HEK293 (cell line): ENCODE results near the gene EPHX1.

Source experiments
- ATF2 ChIP-seq: fragments of 450-650 bp; formaldehyde crosslinking; IDR thresholded peaks from 2 replicates; pipeline ENCODE4 v1.5.1; 2016; ENCODE audit warnings: missing biosample characterization, missing genetic modification characterization, low read depth
- EGR2 ChIP-seq: fragments of 450-650 bp; formaldehyde crosslinking; IDR thresholded peaks from 2 replicates; pipeline ENCODE4 v1.5.1; 2016; ENCODE audit warnings: low read depth, missing biosample characterization, missing genetic modification characterization
- HOXA7 ChIP-seq: sonication (generic); formaldehyde crosslinking; IDR thresholded peaks from 2 replicates; pipeline ENCODE4 v1.8.1; 2022; ENCODE audit warnings: missing genetic modification reagents, borderline replicate concordance
- KLF1 ChIP-seq: fragments of 450-650 bp; formaldehyde crosslinking; IDR thresholded peaks from 2 replicates; pipeline ENCODE4 v1.5.1; 2016; ENCODE audit warnings: missing biosample characterization, missing genetic modification characterization
- KLF16 ChIP-seq: fragments of 450-650 bp; formaldehyde crosslinking; IDR thresholded peaks from 2 replicates; pipeline ENCODE4 v1.5.1; 2017; ENCODE audit warnings: missing biosample characterization, missing genetic modification characterization
- OVOL3 ChIP-seq: fragments of 450-650 bp; formaldehyde crosslinking; IDR thresholded peaks from 2 replicates; pipeline ENCODE4 v1.5.1; 2016; ENCODE audit warnings: missing biosample characterization, missing genetic modification characterization
- PRDM6 ChIP-seq: fragments of 450-650 bp; formaldehyde crosslinking; IDR thresholded peaks from 2 replicates; pipeline ENCODE4 v1.5.1; 2017; ENCODE audit warnings: missing biosample characterization, missing genetic modification characterization
- ZBTB11 ChIP-seq: fragments of 450-650 bp; formaldehyde crosslinking; conservative IDR thresholded peaks from 2 replicates; pipeline ENCODE4 v1.5.1; 2016; ENCODE audit warnings: low read depth, missing biosample characterization, missing genetic modification characterization
- ZBTB48 ChIP-seq: fragments of 450-650 bp; formaldehyde crosslinking; IDR thresholded peaks from 2 replicates; pipeline ENCODE4 v1.5.1; 2016; ENCODE audit warnings: missing biosample characterization, missing genetic modification characterization
- ZNF239 ChIP-seq: fragments of 450-650 bp; formaldehyde crosslinking; IDR thresholded peaks from 2 replicates; pipeline ENCODE4 v1.5.1; 2016; ENCODE audit warnings: missing biosample characterization, missing genetic modification characterization
- ZNF26 ChIP-seq: fragments of 450-650 bp; formaldehyde crosslinking; IDR thresholded peaks from 2 replicates; pipeline ENCODE4 v1.5.1; 2016; ENCODE audit warnings: missing biosample characterization, missing genetic modification characterization
- ZNF311 ChIP-seq: fragments of 450-650 bp; formaldehyde crosslinking; IDR thresholded peaks from 2 replicates; pipeline ENCODE4 v1.5.1; 2017; ENCODE audit warnings: missing biosample characterization, missing genetic modification characterization, borderline replicate concordance
- ZNF362 ChIP-seq: fragments of 450-650 bp; formaldehyde crosslinking; IDR thresholded peaks from 2 replicates; pipeline ENCODE4 v1.5.1; 2016; ENCODE audit warnings: missing biosample characterization, missing genetic modification characterization
- ZNF48 ChIP-seq: fragments of 450-650 bp; formaldehyde crosslinking; IDR thresholded peaks from 2 replicates; pipeline ENCODE4 v1.5.1; 2016; ENCODE audit warnings: missing biosample characterization, missing genetic modification characterization
- ZNF548 ChIP-seq: fragments of 450-650 bp; formaldehyde crosslinking; IDR thresholded peaks from 2 replicates; pipeline ENCODE4 v1.5.1; 2016; ENCODE audit warnings: missing biosample characterization, missing genetic modification characterization
- ZNF629 ChIP-seq: fragments of 450-650 bp; formaldehyde crosslinking; IDR thresholded peaks from 2 replicates; pipeline ENCODE4 v1.5.1; 2017; ENCODE audit warnings: missing biosample characterization, missing genetic modification characterization
- ZNF664 ChIP-seq: fragments of 450-650 bp; formaldehyde crosslinking; IDR thresholded peaks from 2 replicates; pipeline ENCODE4 v1.5.1; 2016; ENCODE audit warnings: missing biosample characterization, missing genetic modification characterization
- ZNF701 ChIP-seq: fragments of 450-650 bp; formaldehyde crosslinking; IDR thresholded peaks from 2 replicates; pipeline ENCODE4 v1.5.1; 2016; ENCODE audit warnings: missing biosample characterization, missing genetic modification characterization
- ZNF76 ChIP-seq: fragments of 450-650 bp; formaldehyde crosslinking; IDR thresholded peaks from 2 replicates; pipeline ENCODE4; 2016; ENCODE audit warnings: low read depth, missing biosample characterization, missing genetic modification characterization, borderline replicate concordance
- ZNF768 ChIP-seq: fragments of 450-650 bp; formaldehyde crosslinking; IDR thresholded peaks from 2 replicates; pipeline ENCODE4 v1.5.1; 2018; ENCODE audit warnings: missing biosample characterization, mild to moderate bottlenecking, missing genetic modification characterization
- ZNF777 ChIP-seq: fragments of 450-650 bp; formaldehyde crosslinking; IDR thresholded peaks from 2 replicates; pipeline ENCODE4 v1.5.1; 2017; ENCODE audit warnings: missing biosample characterization, missing genetic modification characterization, borderline replicate concordance
- TF ChIP-seq, protein P1 (sequence below): fragments of 450-650 bp; IDR thresholded peaks from 2 replicates; pipeline ENCODE4 v1.5.1; 2018; ENCODE audit warnings: missing biosample characterization, mild to moderate bottlenecking, missing genetic modification characterization

EPHX1 gene

GRCh38 chr1:225811622-225812487 is 1.9 kb downstream of the EPHX1 start (continued):
- TF ChIP-seq ZBTB48 (tag by site-specific recombination) = 0 out of 2 replicates have a peak, but pooled peaks have one; percentile 38
- TF ChIP-seq ZNF548 (tag by site-specific recombination) = no peak
- no peak for TF ChIP-seq ZNF26
- TF ChIP-seq ZNF768 (tag by site-specific recombination) = no peak
- no peak for TF ChIP-seq ZNF664 (tag by site-specific recombination)
- TF ChIP-seq OVOL3 = no peak
- no peak for TF ChIP-seq KLF16 (tag by site-specific recombination)
- TF ChIP-seq KLF1 (tag by site-specific recombination) = no peak
- no peak for TF ChIP-seq ZNF239 (tag by site-specific recombination)
- TF ChIP-seq HOXA7 (CRISPR knock-in tag) = no peak
- no peak for TF ChIP-seq ZNF48
- no peak for TF ChIP-seq ZNF76 (tag by site-specific recombination)
- TF ChIP-seq ZNF629 (tag by site-specific recombination) = no peak
- no peak for TF ChIP-seq EGR2 (tag by site-specific recombination)
- no peak for TF ChIP-seq PRDM6 (tag by site-specific recombination)
- TF ChIP-seq, protein P1, sequence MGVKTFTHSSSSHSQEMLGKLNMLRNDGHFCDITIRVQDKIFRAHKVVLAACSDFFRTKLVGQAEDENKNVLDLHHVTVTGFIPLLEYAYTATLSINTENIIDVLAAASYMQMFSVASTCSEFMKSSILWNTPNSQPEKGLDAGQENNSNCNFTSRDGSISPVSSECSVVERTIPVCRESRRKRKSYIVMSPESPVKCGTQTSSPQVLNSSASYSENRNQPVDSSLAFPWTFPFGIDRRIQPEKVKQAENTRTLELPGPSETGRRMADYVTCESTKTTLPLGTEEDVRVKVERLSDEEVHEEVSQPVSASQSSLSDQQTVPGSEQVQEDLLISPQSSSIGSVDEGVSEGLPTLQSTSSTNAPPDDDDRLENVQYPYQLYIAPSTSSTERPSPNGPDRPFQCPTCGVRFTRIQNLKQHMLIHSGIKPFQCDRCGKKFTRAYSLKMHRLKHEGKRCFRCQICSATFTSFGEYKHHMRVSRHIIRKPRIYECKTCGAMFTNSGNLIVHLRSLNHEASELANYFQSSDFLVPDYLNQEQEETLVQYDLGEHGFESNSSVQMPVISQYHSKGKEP (tag by site-specific recombination) = no peak
- no peak for TF ChIP-seq ZNF362 (tag by site-specific recombination)
- TF ChIP-seq ZNF701 (tag by site-specific recombination) = no peak
- TF ChIP-seq ATF2 = no peak
- TF ChIP-seq ZNF777 = no peak
- TF ChIP-seq ZBTB11 (tag by site-specific recombination) = no peak
- TF ChIP-seq ZNF311 = no peak
